Gastroesophageal sphincter (tissue), 3 donors: ENCODE results near the gene GRID1.

Source experiments
- CTCF ChIP-seq, 4 experiments: fragments of 200-600 bp in 2 of 4; fragments of 450-650 bp in 2 of 4; sonication (generic) in 1 of 4; IDR thresholded peaks; one replicate each; pipeline ENCODE4 v1.5.1; 2017 to 2019; ENCODE audit warnings: antibody characterized with exemption in 4 of 4, mild to moderate bottlenecking in 2 of 4, moderate library complexity in 2 of 4
- POLR2A ChIP-seq, 2 donors: fragments of 450-650 bp; IDR thresholded peaks; one replicate each; pipeline ENCODE4 v1.6.1; 2017; ENCODE audit warnings: antibody characterized with exemption in 2 of 2, mild to moderate bottlenecking in 2 of 2, moderate library complexity in 1 of 2
- POLR2AphosphoS5 ChIP-seq: sonication (generic); formaldehyde crosslinking; IDR thresholded peaks from one replicate; pipeline ENCODE4 v1.6.1; 2017; ENCODE audit warnings: antibody characterized with exemption

GRCh38 chr10:85786401-85786899, 580.1 kb downstream of the GRID1 start:
- TF ChIP-seq CTCF (IDR thresholded peaks at IDR 0.05) = no peak
- TF ChIP-seq POLR2A (IDR thresholded peaks at IDR 0.05) = no peak
- TF ChIP-seq POLR2AphosphoS5 = no peak
